ENCODE data around the gene SRMS. TPM values are rescaled to one million over a fixed set of nuclear protein-coding genes. Genes with fewer than 3 reads are reported as not detected.

The SRMS gene
- total RNA-seq, 1 experiment from 2014 or later, result 0.79 TPM

- no peaks in the 10 kb centered on the region for H3K4me1 Mint-ChIP-seq
- no peak overlapping the region for H2BK15ac ChIP-seq (ENCODE audit: low read depth, low read length)
- no peaks in the 10 kb centered on the region for H3K9me3 ChIP-seq (ENCODE audit: control insufficient read depth, low read depth, low read length)
- H3K4ac ChIP-seq (ENCODE audit: low read depth, low read length), result no peak overlapping the region
- no peak overlapping the region for H2BK120ac ChIP-seq (ENCODE audit: low read depth, low read length, poor library complexity, severe bottlenecking)
- H2BK5ac ChIP-seq (ENCODE audit: insufficient read length, low read length), result no peak overlapping the region
- no peaks in the 10 kb centered on the region for H4K20me1 ChIP-seq (ENCODE audit: control insufficient read depth, insufficient read depth, insufficient read length)
- H3K4me2 ChIP-seq (ENCODE audit: insufficient read depth, insufficient read length, low read length), result no peak overlapping the region
- WGBS (ENCODE audit: extremely low coverage, insufficient read length, low lambda C conversion rate), result no CpG with 5 or more reads among the region's 46 CpGs
- no peak overlapping the region for H3K27ac ChIP-seq (ENCODE audit: insufficient read length, low read depth, low read length)
- H3K27me3 ChIP-seq (ENCODE audit: insufficient read depth, low read length), result no peaks in the 10 kb centered on the region
- H3K18ac ChIP-seq (ENCODE audit: insufficient read length, low read depth, low read length), result no peak overlapping the region
- no peaks in the 10 kb centered on the region for H3K79me1 ChIP-seq (ENCODE audit: insufficient read depth, low read depth, low read length, poor library complexity, severe bottlenecking)
- no peak for DNase-seq
- H3K9me3 Mint-ChIP-seq, result no peaks in the 10 kb centered on the region
- H3K79me2 ChIP-seq (ENCODE audit: insufficient read depth, low read length), result no peaks in the 10 kb centered on the region
- no peak overlapping the region for H3K4me3 Mint-ChIP-seq
- H4K5ac ChIP-seq (ENCODE audit: insufficient read length, low read depth, low read length), result no peak overlapping the region
- H4K91ac ChIP-seq (ENCODE audit: insufficient read length, low read depth, low read length), result no peak overlapping the region
- no peak overlapping the region for H3K27ac Mint-ChIP-seq
- no peak overlapping the region for H2AFZ ChIP-seq (ENCODE audit: low read length)
- no peak overlapping the region for H2BK12ac ChIP-seq (ENCODE audit: insufficient read length, low read depth, low read length)
- TF ChIP-seq, protein P1, sequence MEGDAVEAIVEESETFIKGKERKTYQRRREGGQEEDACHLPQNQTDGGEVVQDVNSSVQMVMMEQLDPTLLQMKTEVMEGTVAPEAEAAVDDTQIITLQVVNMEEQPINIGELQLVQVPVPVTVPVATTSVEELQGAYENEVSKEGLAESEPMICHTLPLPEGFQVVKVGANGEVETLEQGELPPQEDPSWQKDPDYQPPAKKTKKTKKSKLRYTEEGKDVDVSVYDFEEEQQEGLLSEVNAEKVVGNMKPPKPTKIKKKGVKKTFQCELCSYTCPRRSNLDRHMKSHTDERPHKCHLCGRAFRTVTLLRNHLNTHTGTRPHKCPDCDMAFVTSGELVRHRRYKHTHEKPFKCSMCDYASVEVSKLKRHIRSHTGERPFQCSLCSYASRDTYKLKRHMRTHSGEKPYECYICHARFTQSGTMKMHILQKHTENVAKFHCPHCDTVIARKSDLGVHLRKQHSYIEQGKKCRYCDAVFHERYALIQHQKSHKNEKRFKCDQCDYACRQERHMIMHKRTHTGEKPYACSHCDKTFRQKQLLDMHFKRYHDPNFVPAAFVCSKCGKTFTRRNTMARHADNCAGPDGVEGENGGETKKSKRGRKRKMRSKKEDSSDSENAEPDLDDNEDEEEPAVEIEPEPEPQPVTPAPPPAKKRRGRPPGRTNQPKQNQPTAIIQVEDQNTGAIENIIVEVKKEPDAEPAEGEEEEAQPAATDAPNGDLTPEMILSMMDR (conservative IDR thresholded peaks at IDR 0.05), result no peak
- no peak overlapping the region for H3K14ac ChIP-seq (ENCODE audit: insufficient read depth, low read length)
- H2BK20ac ChIP-seq (ENCODE audit: low read depth, low read length, poor library complexity, severe bottlenecking), result no peak overlapping the region
- H2AK5ac ChIP-seq (ENCODE audit: insufficient read length, low read length), result no peak overlapping the region
- no peaks in the 10 kb centered on the region for H3K36me3 Mint-ChIP-seq (ENCODE audit: insufficient read depth in 1 of 3, low read depth in 3 of 3)
- H3K4me1 ChIP-seq (ENCODE audit: insufficient read depth, low read length), result no peaks in the 10 kb centered on the region
- H3K9ac ChIP-seq (ENCODE audit: extremely low read depth, insufficient read length, low read length), result no peak overlapping the region
- no peaks in the 10 kb centered on the region for H3K23me2 ChIP-seq (ENCODE audit: insufficient read length, low read depth, low read length, poor library complexity, severe bottlenecking)
- H3K27me3 Mint-ChIP-seq (ENCODE audit: low read depth), result no peaks in the 10 kb centered on the region
- no peak overlapping the region for H3T11ph ChIP-seq (ENCODE audit: low read length)
- H3K23ac ChIP-seq (ENCODE audit: insufficient read length, low read depth, low read length), result no peak overlapping the region
- no peak overlapping the region for H4K8ac ChIP-seq (replicated peaks; ENCODE audit: insufficient read length, low read depth, low read length)
- H3K56ac ChIP-seq (ENCODE audit: insufficient read length, low read depth, low read length), result no peak overlapping the region
Observed at GRCh38 chr20:63566395-63567135, 19.0 kb upstream of the SRMS start.

Measured in H9 (cell line).